Measurements from ENCODE around the gene LTB4R2. TPM values are rescaled to one million over a fixed set of nuclear protein-coding genes. Genes with fewer than 3 reads are reported as not detected.

The LTB4R2 gene
- total and polyA plus RNA-seq, 2 donors (not counting 1 experiment from before 2014, with no cell fraction given): 10.7 to 11.7 TPM

DNA sequence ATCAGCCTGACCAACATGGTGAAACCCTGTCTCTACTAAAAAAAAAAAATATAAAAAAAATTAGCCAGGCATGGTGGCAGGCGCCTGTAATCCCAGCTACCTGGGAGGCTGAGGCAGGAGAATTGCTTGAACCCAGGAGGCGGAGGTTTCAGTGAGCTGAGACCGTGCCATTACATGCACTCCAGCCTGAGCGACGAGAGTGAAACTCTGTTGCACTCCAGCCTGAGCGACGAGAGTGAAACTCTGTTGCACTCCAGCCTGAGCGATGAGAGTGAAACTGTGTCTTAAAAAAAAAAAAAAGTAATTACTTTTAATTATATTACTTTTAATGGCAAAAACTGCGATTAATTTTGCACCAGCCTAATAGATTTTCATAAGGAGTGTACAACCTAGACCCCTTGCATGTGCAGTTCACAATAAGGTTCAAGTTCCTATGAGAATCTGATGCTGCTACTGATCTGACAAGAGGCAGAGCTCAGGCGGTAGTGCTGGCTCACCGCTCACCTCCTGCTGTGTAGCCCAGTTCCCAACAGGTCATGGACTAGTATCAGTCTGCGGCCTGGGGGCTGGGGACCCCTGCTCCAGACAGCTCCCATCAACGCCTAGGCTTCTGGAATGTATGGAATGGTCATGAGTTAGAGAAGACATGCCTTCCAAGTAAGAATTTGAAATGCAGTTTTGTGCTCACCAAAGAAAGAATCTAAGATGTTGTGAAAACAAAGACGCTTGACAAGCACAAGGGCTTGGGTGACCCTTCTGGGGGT, 11.5 kb downstream of the LTB4R2 start:
- Histone ChIP-seq H3K9me3 (ENCODE audit: control extremely low read depth in 1 of 3, control insufficient read depth in 2 of 3, insufficient read depth in 1 of 3, low read length in 2 of 3) (no peaks in the 10 kb centered on the region), H2AFZ (ENCODE audit: insufficient read depth, low read depth, low read length, poor library complexity, severe bottlenecking) (no peak overlapping the region), H3K4me2 (replicated peaks; ENCODE audit: low read depth, low read length, poor library complexity, severe bottlenecking) (no peak overlapping the region), H3K36me3 (replicated peaks in 1 of 2; ENCODE audit: control extremely low read depth in 1 of 2, control insufficient read depth in 1 of 2, extremely low read depth in 1 of 2, insufficient read depth in 2 of 2, low read length in 1 of 2) (no peaks in the 10 kb centered on the region), H3K79me2 (ENCODE audit: control insufficient read depth, insufficient read depth, low read length) (no peaks in the 10 kb centered on the region), H3K9ac (ENCODE audit: low read length) (no peak overlapping the region), H3K4me1 (ENCODE audit: control insufficient read depth in 2 of 2, insufficient read depth in 2 of 2, low read length in 2 of 2) (no peaks in the 10 kb centered on the region), H4K20me1 (ENCODE audit: control insufficient read depth, insufficient read depth, low read length, poor library complexity, severe bottlenecking) (no peaks in the 10 kb centered on the region), H3K4me3 (ENCODE audit: control extremely low read depth in 1 of 5, extremely low read depth in 1 of 5, insufficient read depth in 1 of 5, low read depth in 2 of 5, low read length in 4 of 5) (no peak overlapping the region), H3K27me3 (replicated peaks in 1 of 4; ENCODE audit: control extremely low read depth in 1 of 4, control insufficient read depth in 3 of 4, insufficient read depth in 4 of 4, low read length in 3 of 4) (peaks cover 0 to 6% (median 0%) of the 10 kb centered on the region in 4 experiments), H3K27ac (ENCODE audit: low read length in 2 of 2) (no peak overlapping the region)
- ChIA-PET CTCF (interaction anchor here (1.1 to 9.1 kb wide), 3 partner anchors 11 to 14 kb away, joined by 3 to 65 read pairs (median 6); partner anchors contain the start of genes CIDEB and LTB4R2), POLR2A (no interaction called here)
- Mint-ChIP-seq H3K4me3 (no peak overlapping the region), H3K9me3 (ENCODE audit: insufficient read depth) (no peaks in the 10 kb centered on the region), H3K27me3 (peaks cover 11% of the 10 kb centered on the region), H3K4me1 (no peaks in the 10 kb centered on the region), H3K27ac (no peak overlapping the region)
- WGBS (ENCODE audit: insufficient coverage): 95% methylated on average over 10 of the region's 14 CpGs
- intact Hi-C loops (cut with micrococcal nuclease): no loop called here
- DNase-seq (no peak), ATAC-seq (ENCODE audit: low read depth) (no peak)
- TF ChIP-seq, protein P1, sequence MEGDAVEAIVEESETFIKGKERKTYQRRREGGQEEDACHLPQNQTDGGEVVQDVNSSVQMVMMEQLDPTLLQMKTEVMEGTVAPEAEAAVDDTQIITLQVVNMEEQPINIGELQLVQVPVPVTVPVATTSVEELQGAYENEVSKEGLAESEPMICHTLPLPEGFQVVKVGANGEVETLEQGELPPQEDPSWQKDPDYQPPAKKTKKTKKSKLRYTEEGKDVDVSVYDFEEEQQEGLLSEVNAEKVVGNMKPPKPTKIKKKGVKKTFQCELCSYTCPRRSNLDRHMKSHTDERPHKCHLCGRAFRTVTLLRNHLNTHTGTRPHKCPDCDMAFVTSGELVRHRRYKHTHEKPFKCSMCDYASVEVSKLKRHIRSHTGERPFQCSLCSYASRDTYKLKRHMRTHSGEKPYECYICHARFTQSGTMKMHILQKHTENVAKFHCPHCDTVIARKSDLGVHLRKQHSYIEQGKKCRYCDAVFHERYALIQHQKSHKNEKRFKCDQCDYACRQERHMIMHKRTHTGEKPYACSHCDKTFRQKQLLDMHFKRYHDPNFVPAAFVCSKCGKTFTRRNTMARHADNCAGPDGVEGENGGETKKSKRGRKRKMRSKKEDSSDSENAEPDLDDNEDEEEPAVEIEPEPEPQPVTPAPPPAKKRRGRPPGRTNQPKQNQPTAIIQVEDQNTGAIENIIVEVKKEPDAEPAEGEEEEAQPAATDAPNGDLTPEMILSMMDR (IDR thresholded peaks at IDR 0.05): no peak
- TF ChIP-seq EZH2 (IDR thresholded peaks at IDR 0.05; ENCODE audit: borderline replicate concordance, insufficient read depth, low read depth, low read length, poor library complexity, severe bottlenecking): no peak

DNA sequence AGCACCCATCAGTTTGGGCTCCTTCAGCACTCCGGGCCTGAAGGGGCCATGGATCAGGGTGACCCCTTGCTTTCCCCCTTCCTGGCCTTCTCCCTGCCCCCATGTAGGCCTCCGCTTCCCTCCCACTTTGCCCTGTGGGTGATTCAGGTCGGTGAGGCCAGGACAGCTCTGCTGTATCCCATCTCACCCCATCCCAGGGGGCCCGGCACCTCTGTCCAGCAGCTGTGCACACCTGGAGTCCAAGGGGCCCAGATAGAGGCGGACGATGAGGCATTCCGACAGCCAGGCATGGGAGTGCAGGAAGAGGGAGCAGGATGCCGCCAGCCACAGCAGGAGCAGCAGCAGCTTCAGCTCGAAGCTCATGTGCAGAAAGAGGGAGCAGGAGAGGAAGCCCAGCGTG, 12.7 kb downstream of the LTB4R2 start:
- H3K27me3 Mint-ChIP-seq: peaks cover 11% of the 10 kb centered on the region

More for the DNA sequence above, 12.7 kb downstream of the LTB4R2 start:
- Histone ChIP-seq H3K9me3 (ENCODE audit: control extremely low read depth in 1 of 3, control insufficient read depth in 2 of 3, insufficient read depth in 1 of 3, low read length in 2 of 3) (no peaks in the 10 kb centered on the region), H3K27me3 (replicated peaks in 1 of 4; ENCODE audit: control extremely low read depth in 1 of 4, control insufficient read depth in 3 of 4, insufficient read depth in 4 of 4, low read length in 3 of 4) (peaks cover 0 to 6% (median 0%) of the 10 kb centered on the region in 4 experiments), H4K20me1 (ENCODE audit: control insufficient read depth, insufficient read depth, low read length, poor library complexity, severe bottlenecking) (no peaks in the 10 kb centered on the region), H3K36me3 (replicated peaks in 1 of 2; ENCODE audit: control extremely low read depth in 1 of 2, control insufficient read depth in 1 of 2, extremely low read depth in 1 of 2, insufficient read depth in 2 of 2, low read length in 1 of 2) (no peaks in the 10 kb centered on the region), H3K79me2 (ENCODE audit: control insufficient read depth, insufficient read depth, low read length) (no peaks in the 10 kb centered on the region), H2AFZ (ENCODE audit: insufficient read depth, low read depth, low read length, poor library complexity, severe bottlenecking) (no peak overlapping the region), H3K4me1 (ENCODE audit: control insufficient read depth in 2 of 2, insufficient read depth in 2 of 2, low read length in 2 of 2) (peaks cover 5 to 6% of the 10 kb centered on the region in 2 donors), H3K4me3 (ENCODE audit: control extremely low read depth in 1 of 5, extremely low read depth in 1 of 5, insufficient read depth in 1 of 5, low read depth in 2 of 5, low read length in 4 of 5) (no peak overlapping the region), H3K4me2 (replicated peaks; ENCODE audit: low read depth, low read length, poor library complexity, severe bottlenecking) (no peak overlapping the region), H3K9ac (ENCODE audit: low read length) (no peak overlapping the region), H3K27ac (ENCODE audit: low read length in 2 of 2) (no peak overlapping the region)
- DNase-seq: no peak
- TF ChIP-seq, protein P1 (IDR thresholded peaks at IDR 0.05): no peak
- WGBS (ENCODE audit: insufficient coverage): 89% methylated on average over 10 of the region's 10 CpGs
- H3K4me3 Mint-ChIP-seq: no peak overlapping the region
- H3K27ac Mint-ChIP-seq: no peak overlapping the region
- POLR2A ChIA-PET: no interaction called here
- H3K9me3 Mint-ChIP-seq (ENCODE audit: insufficient read depth): no peaks in the 10 kb centered on the region
- peaks cover 7% of the 10 kb centered on the region for H3K4me1 Mint-ChIP-seq
- CTCF ChIA-PET: interaction anchor here (1.4 to 9.1 kb wide), 3 partner anchors 11 to 15 kb away, joined by 5 to 65 read pairs (median 7); partner anchors contain the start of genes CIDEB, LTB4R and LTB4R2
- no peak for ATAC-seq (ENCODE audit: low read depth)
- intact Hi-C loops (cut with micrococcal nuclease): no loop called here

Data from B cell (primary cell).